Sigmoid colon (tissue), 7 donors: Measurements from ENCODE around the gene IRF7. TPM values are rescaled to one million over a fixed set of nuclear protein-coding genes. Genes with fewer than 3 reads are reported as not detected.

Experiments used
- DNase-seq: peaks from one replicate; pipeline ENCODE4 v3.0.0-alpha.2; 2019
- H3K27ac ChIP-seq, 4 donors: fragments of 200-600 bp; sonication (generic); one replicate each; pipeline ENCODE4 v1.5.1; 2016 to 2019; ENCODE audit warnings: mild to moderate bottlenecking in 1 of 4
- H3K27me3 ChIP-seq, 3 donors: fragments of 200-600 bp; sonication (generic); one replicate each; pipeline ENCODE4 v1.5.1; 2019; ENCODE audit warnings: mild to moderate bottlenecking in 1 of 3
- H3K36me3 ChIP-seq, 4 donors: fragments of 200-600 bp; sonication (generic); one replicate each; pipeline ENCODE4 v1.5.1; 2016 to 2019
- H3K4me1 ChIP-seq, 4 donors: fragments of 200-600 bp; sonication (generic); one replicate each; pipeline ENCODE4 v1.5.1; 2017 to 2019
- H3K4me3 ChIP-seq, 4 donors: fragments of 200-600 bp; sonication (generic); one replicate each; pipeline ENCODE4 v1.5.1; 2017 to 2019; ENCODE audit warnings: mild to moderate bottlenecking in 2 of 4, moderate library complexity in 1 of 4
- H3K9me3 ChIP-seq, 4 donors: fragments of 200-600 bp in 3 of 4; sonication (generic) in 3 of 4; one replicate each; pipeline versions ENCODE4 v1.5.1 to v1.6.1; 2013 to 2019
- CTCF ChIP-seq, 4 experiments: fragments of 450-650 bp in 3 of 4; fragments of 200-600 bp in 1 of 4; IDR thresholded peaks; one replicate each; pipeline ENCODE4 v1.5.1; 2016 to 2019; ENCODE audit warnings: antibody characterized with exemption in 4 of 4, mild to moderate bottlenecking in 3 of 4, moderate library complexity in 2 of 4
- EP300 ChIP-seq, 4 donors: sonication (generic); formaldehyde crosslinking; IDR thresholded peaks; one replicate each; pipeline ENCODE4 v1.6.1; 2017; ENCODE audit warnings: antibody characterized with exemption in 4 of 4
- POLR2A ChIP-seq, 2 donors: fragments of 450-650 bp; IDR thresholded peaks; one replicate each; pipeline ENCODE4 v1.6.1; 2016; ENCODE audit warnings: antibody characterized with exemption in 2 of 2, mild to moderate bottlenecking in 2 of 2, moderate library complexity in 2 of 2
- POLR2AphosphoS5 ChIP-seq, 4 donors: sonication (generic); formaldehyde crosslinking; IDR thresholded peaks; one replicate each; pipeline ENCODE4 v1.6.1; 2017; ENCODE audit warnings: antibody characterized with exemption in 4 of 4
- WGBS, 2 donors: extraction: QIAGEN DNeasy Blood & Tissue Kit; methylation state at CpG; one replicate each; pipeline ENCODE4 v1.1.7; 2013; 5-methylcytosine and 5-hydroxymethylcytosine counted together
- intact Hi-C: fragments of 100-400 bp; cut with DNase I; formaldehyde crosslinking; loops from one replicate; pipeline ENCODE4 v1.15.1; 2023
- polyA plus RNA-seq, 3 donors: library from polyadenylated mRNA; stranded (reverse); fragments of 200-250 nt; gene quantifications; one replicate each; pipeline ENCODE4 v1.2.3, GENCODE V29; 2013
- total RNA-seq, 4 donors: library from RNA; depleted of rRNA; stranded (reverse); fragments of >200 nt; gene quantifications; one replicate each; pipeline ENCODE4 v1.1.0, GENCODE V29; 2016
- donor health status: healthy with polysubstance abuse.
- donor health status: Bipolar disorder and iron deficiency.
- donor health status: healthy.

Gene IRF7
- total and polyA plus RNA-seq, 7 donors, result 8.6 to 73.9 (median 16.1) TPM

GRCh38 chr11:614623-615503 is 887 bp downstream of the IRF7 start:
- peak overlapping the region; percentile 82 to 95 (median 87) for H3K27ac ChIP-seq
- WGBS, 2 donors, result 25 to 63% methylated on average over 68 of the region's 68 CpGs
- DNase-seq, result peak; percentile 68
- no peaks in the 10 kb centered on the region for H3K27me3 ChIP-seq
- peaks cover 0 to 33% (median 27%) of the 10 kb centered on the region in 4 donors for H3K4me1 ChIP-seq
- intact Hi-C loops, result loop anchor here (5.0 kb wide), 1 partner anchor 38 kb away; the partner anchor contains the start of gene PHRF1
- H3K4me3 ChIP-seq, result peak overlapping the region; percentile 61 to 72 (median 66)
- TF ChIP-seq EP300 (IDR thresholded peaks at IDR 0.05) (no peak), POLR2AphosphoS5 (IDR thresholded peaks at IDR 0.05) (no peak), CTCF (IDR thresholded peaks at IDR 0.05) (no peak), POLR2A (IDR thresholded peaks at IDR 0.05) (no peak)
- H3K36me3 ChIP-seq, result peaks cover 21 to 51% (median 33%) of the 10 kb centered on the region in 4 donors
- H3K9me3 ChIP-seq, result no peaks in the 10 kb centered on the region

- intact Hi-C loops, result no loop called here
- Histone ChIP-seq H3K27ac (peak overlapping the region; percentile 82 to 95 (median 87)), H3K4me1 (peaks cover 0 to 33% (median 27%) of the 10 kb centered on the region in 4 donors), H3K36me3 (peaks cover 24 to 59% (median 40%) of the 10 kb centered on the region in 4 donors), H3K9me3 (no peaks in the 10 kb centered on the region), H3K4me3 (peak overlapping the region in 1 of 4 donors; percentile 62), H3K27me3 (no peaks in the 10 kb centered on the region)
- TF ChIP-seq POLR2AphosphoS5 (IDR thresholded peaks at IDR 0.05) (no peak), EP300 (IDR thresholded peaks at IDR 0.05) (no peak), CTCF (IDR thresholded peaks at IDR 0.05) (no peak), POLR2A (IDR thresholded peaks at IDR 0.05) (no peak)
- no peak for DNase-seq
- 39 to 72% methylated on average over 14 of the region's 14 CpGs for WGBS, 2 donors
These were observed 1.6 kb downstream of the IRF7 start for GRCh38 chr11:614021-614622.

GRCh38 chr11:613369-613968 is 2.3 kb downstream of the IRF7 start:
- Histone ChIP-seq H3K27me3 (no peaks in the 10 kb centered on the region), H3K27ac (peak overlapping the region; percentile 82 to 95 (median 87)), H3K9me3 (no peaks in the 10 kb centered on the region), H3K4me3 (no peak overlapping the region), H3K4me1 (peaks cover 0 to 33% (median 27%) of the 10 kb centered on the region in 4 donors), H3K36me3 (peaks cover 26 to 65% (median 46%) of the 10 kb centered on the region in 4 donors)
- intact Hi-C loops, result no loop called here
- TF ChIP-seq EP300 (IDR thresholded peaks at IDR 0.05), result no peak
- TF ChIP-seq CTCF (IDR thresholded peaks at IDR 0.05), result no peak
- TF ChIP-seq POLR2AphosphoS5 (IDR thresholded peaks at IDR 0.05), result no peak
- TF ChIP-seq POLR2A (IDR thresholded peaks at IDR 0.05), result no peak
- WGBS, 2 donors, result 23 to 62% methylated on average over 36 of the region's 36 CpGs
- no peak for DNase-seq

GRCh38 chr11:612961-613300 is 2.8 kb downstream of the IRF7 start:
- Histone ChIP-seq H3K4me3 (no peak overlapping the region), H3K27ac (peak overlapping the region; percentile 19 to 95 (median 87)), H3K9me3 (no peaks in the 10 kb centered on the region), H3K4me1 (peaks cover 0 to 33% (median 27%) of the 10 kb centered on the region in 4 donors), H3K36me3 (peaks cover 27 to 67% (median 49%) of the 10 kb centered on the region in 4 donors), H3K27me3 (no peaks in the 10 kb centered on the region)
- intact Hi-C loops, result no loop called here
- no peak for DNase-seq
- TF ChIP-seq EP300 (IDR thresholded peaks at IDR 0.05), result no peak
- TF ChIP-seq POLR2A (IDR thresholded peaks at IDR 0.05), result no peak
- no peak for TF ChIP-seq POLR2AphosphoS5 (IDR thresholded peaks at IDR 0.05)
- TF ChIP-seq CTCF (IDR thresholded peaks at IDR 0.05), result no peak
- WGBS, 2 donors, result 81 to 94% methylated on average over 10 of the region's 10 CpGs
